ENCODE results near the gene VEGFA. TPM values are rescaled to one million over a fixed set of nuclear protein-coding genes. Genes with fewer than 3 reads are reported as not detected.

Gene VEGFA
- total RNA-seq, 1 experiment from 2014 or later = 80.2 TPM

GRCh38 chr6:43742931-43743632 is 26.9 kb upstream of the VEGFA start:
- no peaks in the 10 kb centered on the region for H3K27me3 ChIP-seq (replicated peaks)
- no peaks in the 10 kb centered on the region for H3K9me3 ChIP-seq (replicated peaks)
- DNase-seq (ENCODE audit: low read depth in 1 of 2, low spot score in 2 of 2) = no peak
- no peaks in the 10 kb centered on the region for H3K36me3 ChIP-seq
- H3K4me3 ChIP-seq = no peak overlapping the region
- no peak overlapping the region for H3K27ac ChIP-seq
- no peaks in the 10 kb centered on the region for H3K4me1 ChIP-seq (replicated peaks)

GRCh38 chr6:43743682-43744381 is 26.2 kb upstream of the VEGFA start:
- no peaks in the 10 kb centered on the region for H3K36me3 ChIP-seq
- H3K9me3 ChIP-seq (replicated peaks) = no peaks in the 10 kb centered on the region
- no peak for DNase-seq (ENCODE audit: low read depth in 1 of 2, low spot score in 2 of 2)
- no peaks in the 10 kb centered on the region for H3K4me1 ChIP-seq (replicated peaks)
- H3K4me3 ChIP-seq = no peak overlapping the region
- no peak overlapping the region for H3K27ac ChIP-seq
- H3K27me3 ChIP-seq (replicated peaks) = 0 out of 2 replicates have a peak, but pooled peaks cover 1% of the 10 kb centered on the region

GRCh38 chr6:43744491-43744890 is 25.5 kb upstream of the VEGFA start:
- H3K27me3 ChIP-seq (replicated peaks) = 0 out of 2 replicates have a peak, but pooled peaks cover 3% of the 10 kb centered on the region
- no peak for DNase-seq (ENCODE audit: low read depth in 1 of 2, low spot score in 2 of 2)
- H3K36me3 ChIP-seq = no peaks in the 10 kb centered on the region
- H3K4me1 ChIP-seq (replicated peaks) = no peaks in the 10 kb centered on the region
- no peak overlapping the region for H3K4me3 ChIP-seq
- no peaks in the 10 kb centered on the region for H3K9me3 ChIP-seq (replicated peaks)
- no peak overlapping the region for H3K27ac ChIP-seq

- Histone ChIP-seq H3K9me3 (replicated peaks) (no peaks in the 10 kb centered on the region), H3K4me1 (replicated peaks) (no peaks in the 10 kb centered on the region), H3K4me3 (no peak overlapping the region), H3K27me3 (replicated peaks) (0 out of 2 replicates have a peak, but pooled peaks cover 3% of the 10 kb centered on the region), H3K36me3 (no peaks in the 10 kb centered on the region), H3K27ac (no peak overlapping the region)
- DNase-seq (ENCODE audit: low read depth in 1 of 2, low spot score in 2 of 2) = no peak
These were observed 24.9 kb upstream of the VEGFA start for GRCh38 chr6:43744931-43745727.

- 0 out of 2 replicates have a peak, but pooled peaks cover 3% of the 10 kb centered on the region for H3K27me3 ChIP-seq (replicated peaks)
- H3K9me3 ChIP-seq (replicated peaks) = no peaks in the 10 kb centered on the region
- no peak overlapping the region for H3K27ac ChIP-seq
- H3K4me3 ChIP-seq = no peak overlapping the region
- no peak for DNase-seq (ENCODE audit: low read depth in 1 of 2, low spot score in 2 of 2)
- H3K4me1 ChIP-seq (replicated peaks) = no peaks in the 10 kb centered on the region
- no peaks in the 10 kb centered on the region for H3K36me3 ChIP-seq
These were observed 23.9 kb upstream of the VEGFA start for GRCh38 chr6:43746071-43746470.

GRCh38 chr6:43746613-43747102 is 23.4 kb upstream of the VEGFA start:
- Histone ChIP-seq H3K4me1 (replicated peaks) (no peaks in the 10 kb centered on the region), H3K27ac (no peak overlapping the region), H3K9me3 (replicated peaks) (no peaks in the 10 kb centered on the region), H3K4me3 (no peak overlapping the region), H3K36me3 (no peaks in the 10 kb centered on the region), H3K27me3 (replicated peaks) (0 out of 2 replicates have a peak, but pooled peaks cover 3% of the 10 kb centered on the region)
- no peak for DNase-seq (ENCODE audit: low read depth in 1 of 2, low spot score in 2 of 2)

- H3K9me3 ChIP-seq (replicated peaks) = no peaks in the 10 kb centered on the region
- H3K4me3 ChIP-seq = no peak overlapping the region
- 0 out of 2 replicates have a peak, but pooled peaks cover 3% of the 10 kb centered on the region for H3K27me3 ChIP-seq (replicated peaks)
- H3K4me1 ChIP-seq (replicated peaks) = no peaks in the 10 kb centered on the region
- H3K36me3 ChIP-seq = no peaks in the 10 kb centered on the region
- H3K27ac ChIP-seq = no peak overlapping the region
- no peak for DNase-seq (ENCODE audit: low read depth in 1 of 2, low spot score in 2 of 2)
These were observed 22.2 kb upstream of the VEGFA start for GRCh38 chr6:43747784-43748183.

GRCh38 chr6:43748765-43749164 is 21.2 kb upstream of the VEGFA start:
- Histone ChIP-seq H3K4me3 (no peak overlapping the region), H3K4me1 (replicated peaks) (no peaks in the 10 kb centered on the region), H3K27ac (no peak overlapping the region), H3K9me3 (replicated peaks) (no peaks in the 10 kb centered on the region), H3K27me3 (replicated peaks) (0 out of 2 replicates have a peak, but pooled peaks cover 3% of the 10 kb centered on the region), H3K36me3 (no peaks in the 10 kb centered on the region)
- DNase-seq (ENCODE audit: low read depth in 1 of 2, low spot score in 2 of 2) = no peak

- no peaks in the 10 kb centered on the region for H3K4me1 ChIP-seq (replicated peaks)
- H3K4me3 ChIP-seq = no peak overlapping the region
- H3K27me3 ChIP-seq (replicated peaks) = 0 out of 2 replicates have a peak, but pooled peaks cover 3% of the 10 kb centered on the region
These were observed 20.6 kb upstream of the VEGFA start for GRCh38 chr6:43749461-43749860.

GRCh38 chr6:43750622-43751021 is 19.4 kb upstream of the VEGFA start:
- no peak overlapping the region for H3K4me3 ChIP-seq

More at GRCh38 chr6:43749461-43749860, 20.6 kb upstream of the VEGFA start:
- no peaks in the 10 kb centered on the region for H3K36me3 ChIP-seq
- H3K9me3 ChIP-seq (replicated peaks) = no peaks in the 10 kb centered on the region
- no peak overlapping the region for H3K27ac ChIP-seq
- DNase-seq (ENCODE audit: low read depth in 1 of 2, low spot score in 2 of 2) = no peak

GRCh38 chr6:43753570-43754183 is 16.3 kb upstream of the VEGFA start:
- H3K4me3 ChIP-seq = no peak overlapping the region
- H3K36me3 ChIP-seq = no peaks in the 10 kb centered on the region
- H3K4me1 ChIP-seq (replicated peaks) = no peaks in the 10 kb centered on the region
- H3K27me3 ChIP-seq (replicated peaks) = 0 out of 2 replicates have a peak, but pooled peaks cover 3% of the 10 kb centered on the region
- H3K9me3 ChIP-seq (replicated peaks) = no peaks in the 10 kb centered on the region
- no peak overlapping the region for H3K27ac ChIP-seq
- peak in 1 of 2 experiments; percentile 5 for DNase-seq (ENCODE audit: low read depth in 1 of 2, low spot score in 2 of 2)

More at GRCh38 chr6:43750622-43751021, 19.4 kb upstream of the VEGFA start:
- Histone ChIP-seq H3K27ac (no peak overlapping the region), H3K4me1 (replicated peaks) (no peaks in the 10 kb centered on the region), H3K9me3 (replicated peaks) (no peaks in the 10 kb centered on the region), H3K27me3 (replicated peaks) (0 out of 2 replicates have a peak, but pooled peaks cover 3% of the 10 kb centered on the region), H3K36me3 (no peaks in the 10 kb centered on the region)
- no peak for DNase-seq (ENCODE audit: low read depth in 1 of 2, low spot score in 2 of 2)

- H3K9me3 ChIP-seq (replicated peaks) = no peaks in the 10 kb centered on the region
- no peak for DNase-seq (ENCODE audit: low read depth in 1 of 2, low spot score in 2 of 2)
- H3K4me3 ChIP-seq = no peak overlapping the region
- H3K27ac ChIP-seq = no peak overlapping the region
- H3K36me3 ChIP-seq = no peaks in the 10 kb centered on the region
- H3K27me3 ChIP-seq (replicated peaks) = no peaks in the 10 kb centered on the region
- peaks cover 10% of the 10 kb centered on the region for H3K4me1 ChIP-seq (replicated peaks)
These were observed 11.9 kb upstream of the VEGFA start for GRCh38 chr6:43757966-43758616.

- H3K9me3 ChIP-seq (replicated peaks) = no peaks in the 10 kb centered on the region
- no peak for DNase-seq (ENCODE audit: low read depth in 1 of 2, low spot score in 2 of 2)
- H3K4me1 ChIP-seq (replicated peaks) = peaks cover 10% of the 10 kb centered on the region
- no peaks in the 10 kb centered on the region for H3K36me3 ChIP-seq
- H3K4me3 ChIP-seq = no peak overlapping the region
- H3K27me3 ChIP-seq (replicated peaks) = no peaks in the 10 kb centered on the region
- H3K27ac ChIP-seq = no peak overlapping the region
These were observed 11.4 kb upstream of the VEGFA start for GRCh38 chr6:43758617-43759050.

Data from SJSA1 (cell line).